Endodermal cell (in vitro differentiated cells): ENCODE measurements around the gene CHN1. TPM values are rescaled to one million over a fixed set of nuclear protein-coding genes. Genes with fewer than 3 reads are reported as not detected.

Experiments
- DNase-seq: peaks from one replicate; pipeline ENCODE4 v3.0.0-alpha.2; 2017
- H3K27ac ChIP-seq: 2 replicates; pipeline ENCODE4 v1.5.1; 2013; ENCODE audit warnings: mild to moderate bottlenecking, low read depth, low read length, moderate library complexity
- H3K27me3 ChIP-seq: 2 replicates; pipeline ENCODE4 v1.6.1; 2013; ENCODE audit warnings: mild to moderate bottlenecking, low read length, moderate library complexity; ENCODE audit not compliant: insufficient read depth, control insufficient read depth, poor library complexity, severe bottlenecking
- H3K36me3 ChIP-seq: 2 replicates; pipeline ENCODE4 v1.7.0; 2013; ENCODE audit warnings: mild to moderate bottlenecking, low read length, moderate library complexity; ENCODE audit not compliant: control insufficient read depth, insufficient read depth
- H3K4me1 ChIP-seq: one replicate; pipeline ENCODE4 v1.7.0; 2013; ENCODE audit warnings: low read length; ENCODE audit not compliant: control insufficient read depth, insufficient read depth
- H3K4me3 ChIP-seq: 2 replicates; pipeline ENCODE4 v1.5.1; 2013; ENCODE audit warnings: mild to moderate bottlenecking, low read length, moderate library complexity
- H3K9ac ChIP-seq: 2 replicates; pipeline ENCODE4 v1.6.1; 2013; ENCODE audit warnings: mild to moderate bottlenecking, low read length, moderate library complexity; ENCODE audit not compliant: poor library complexity, severe bottlenecking; ENCODE audit errors: extremely low read depth
- H3K9me3 ChIP-seq: 2 replicates; pipeline ENCODE4 v1.6.1; 2013; ENCODE audit warnings: mild to moderate bottlenecking, low read length, moderate library complexity; ENCODE audit not compliant: control insufficient read depth
- H3K27ac Mint-ChIP-seq: 2 replicates; pipeline ENCODE4 v1.8.0; 2020; ENCODE audit warnings: mixed read lengths
- H3K27me3 Mint-ChIP-seq: 2 replicates; pipeline ENCODE4 v1.8.0; 2021; ENCODE audit warnings: mild to moderate bottlenecking, mixed read lengths; ENCODE audit not compliant: insufficient read depth
- H3K36me3 Mint-ChIP-seq: 2 replicates; pipeline ENCODE4 v1.8.0; 2020; ENCODE audit warnings: low read depth, mixed read lengths
- H3K4me1 Mint-ChIP-seq: 2 replicates; pipeline ENCODE4 v1.8.0; 2020; ENCODE audit warnings: mixed read lengths
- H3K4me3 Mint-ChIP-seq: 2 replicates; pipeline ENCODE4 v1.8.0; 2020; ENCODE audit warnings: mild to moderate bottlenecking, moderate library complexity, mixed read lengths
- H3K9me3 Mint-ChIP-seq: 2 replicates; pipeline ENCODE4 v1.8.0; 2020; ENCODE audit warnings: mild to moderate bottlenecking, mixed read lengths
- CTCF ChIP-seq: fragments of 200-600 bp; sonication (generic); conservative IDR thresholded peaks from 2 replicates; pipeline ENCODE4 v1.5.0; 2021; ENCODE audit warnings: antibody characterized with exemption, mild to moderate bottlenecking
- WGBS, 2 experiments: methylation state at CpG; one replicate each; pipeline versions ENCODE4 v1.1.5 to v1.1.7; 2013; ENCODE audit warnings: missing lambda C conversion rate in 2 of 2, mixed read lengths in 1 of 2; ENCODE audit not compliant: insufficient coverage in 1 of 2, insufficient read length in 1 of 2; 5-methylcytosine and 5-hydroxymethylcytosine counted together
- total RNA-seq, 2 donors: library from RNA; stranded (reverse); fragmentation: NEBNext Ultra II Directional in 1 of 2; extraction: Animal tissue kit (Norgen Biotek cat#: 25700) in 1 of 2; gene quantifications; 2 replicates in 1 of 2; 3 replicates in 1 of 2; pipeline ENCODE4 v1.2.1, GENCODE V29; 2021

Gene CHN1
- total RNA-seq, 2 donors from 2014 or later, result 24.3 to 28.8 TPM

DNA sequence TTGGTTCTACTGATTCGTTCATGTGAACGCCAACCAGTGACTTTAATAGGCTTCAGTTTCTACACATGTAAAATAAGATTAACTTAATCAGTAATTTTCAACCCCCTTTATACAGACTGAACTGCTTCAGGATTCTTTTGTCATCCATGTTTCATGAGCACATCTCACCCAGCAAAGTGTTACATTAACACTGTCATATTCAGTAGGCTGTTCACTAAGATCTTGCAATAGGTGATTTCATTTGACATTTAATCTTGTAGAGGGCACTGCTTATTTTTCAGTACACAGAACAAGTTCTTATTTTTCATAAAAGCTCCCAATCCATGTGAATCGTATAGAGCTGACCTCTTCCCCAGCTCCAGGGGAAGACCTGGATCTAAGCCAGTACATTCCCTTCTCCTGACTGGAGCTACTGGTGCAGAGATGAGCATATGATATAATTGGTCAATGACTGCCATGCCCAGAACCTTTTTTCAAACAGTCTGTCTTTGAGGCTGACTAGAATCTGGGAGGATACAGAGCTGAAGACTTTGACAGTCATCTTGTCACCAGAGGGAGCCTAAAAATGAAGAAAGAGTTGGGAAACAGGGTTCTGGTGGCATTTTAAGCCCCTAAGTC lies 168.7 kb downstream of the CHN1 start:
- H3K9ac ChIP-seq, result no peak overlapping the region

GRCh38 chr2:174835797-174836255 lies 169.4 kb downstream of the CHN1 start:
- H3K9ac ChIP-seq, result no peak overlapping the region
- no peaks in the 10 kb centered on the region for H3K9me3 ChIP-seq
- no peaks in the 10 kb centered on the region for H3K4me1 ChIP-seq
- Mint-ChIP-seq H3K9me3 (no peaks in the 10 kb centered on the region), H3K27ac (no peak overlapping the region), H3K36me3 (no peaks in the 10 kb centered on the region), H3K4me3 (no peak overlapping the region), H3K4me1 (peaks cover 8% of the 10 kb centered on the region), H3K27me3 (no peaks in the 10 kb centered on the region)
- TF ChIP-seq CTCF, result no peak
- H3K4me3 ChIP-seq, result no peak overlapping the region
- WGBS, 2 experiments, result 29 to 46% methylated on average over 2 of the region's 2 CpGs
- DNase-seq, result no peak
- H3K27me3 ChIP-seq, result no peaks in the 10 kb centered on the region
- no peaks in the 10 kb centered on the region for H3K36me3 ChIP-seq
- H3K27ac ChIP-seq, result no peak overlapping the region

More for the DNA sequence above, 168.7 kb downstream of the CHN1 start:
- Mint-ChIP-seq H3K4me1 (peaks cover 8% of the 10 kb centered on the region), H3K36me3 (no peaks in the 10 kb centered on the region), H3K27ac (no peak overlapping the region), H3K27me3 (no peaks in the 10 kb centered on the region), H3K4me3 (no peak overlapping the region), H3K9me3 (no peaks in the 10 kb centered on the region)
- no peaks in the 10 kb centered on the region for H3K9me3 ChIP-seq
- no peaks in the 10 kb centered on the region for H3K4me1 ChIP-seq
- H3K27me3 ChIP-seq, result no peaks in the 10 kb centered on the region
- no peak for TF ChIP-seq CTCF
- H3K27ac ChIP-seq, result no peak overlapping the region
- no peak for DNase-seq
- no peaks in the 10 kb centered on the region for H3K36me3 ChIP-seq
- no peak overlapping the region for H3K4me3 ChIP-seq
- 80 to 90% methylated on average over 1 to 3 of the region's 3 CpGs for WGBS, 2 experiments

DNA sequence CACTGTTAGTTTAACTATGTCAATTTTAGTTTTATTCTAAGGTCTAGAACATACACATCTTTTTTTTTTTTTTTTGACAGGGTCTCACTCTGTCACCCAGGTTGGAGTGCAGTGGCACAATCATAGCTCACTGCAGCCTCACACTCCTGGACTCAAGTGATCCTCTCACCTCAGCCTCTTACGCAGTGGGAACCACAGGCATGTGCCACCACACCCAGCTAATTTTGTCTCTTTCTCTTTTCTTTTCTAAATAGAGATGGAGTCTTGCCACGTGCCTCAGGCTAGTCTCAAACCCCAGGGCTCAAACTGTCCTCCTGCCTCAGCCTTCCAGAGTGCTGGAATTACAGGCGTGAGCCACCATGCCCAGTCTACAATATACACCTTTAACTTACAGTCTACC lies 171.4 kb downstream of the CHN1 start:
- Histone ChIP-seq H3K4me1 (no peaks in the 10 kb centered on the region), H3K9ac (no peak overlapping the region), H3K4me3 (no peak overlapping the region), H3K27me3 (no peaks in the 10 kb centered on the region), H3K36me3 (no peaks in the 10 kb centered on the region), H3K27ac (no peak overlapping the region), H3K9me3 (no peaks in the 10 kb centered on the region)
- H3K9me3 Mint-ChIP-seq, result no peaks in the 10 kb centered on the region
- no peaks in the 10 kb centered on the region for H3K27me3 Mint-ChIP-seq
- peaks cover 8% of the 10 kb centered on the region for H3K4me1 Mint-ChIP-seq
- no peak overlapping the region for H3K27ac Mint-ChIP-seq
- DNase-seq, result no peak
- WGBS, 2 experiments, result 86 to 89% methylated on average over 2 to 3 of the region's 3 CpGs
- no peaks in the 10 kb centered on the region for H3K36me3 Mint-ChIP-seq
- no peak for TF ChIP-seq CTCF
- H3K4me3 Mint-ChIP-seq, result no peak overlapping the region
